Loucy (cell line): ENCODE data around the gene TMEM129.

ENCODE experiments used
- H2AFZ ChIP-seq: fragments of 200-600 bp; sonication (generic); 2 replicates; pipeline ENCODE4 v1.6.0; 2016; ENCODE audit warnings: antibody characterized with exemption, mild to moderate bottlenecking, low read length, moderate library complexity
- H3F3A ChIP-seq: fragments of 200-600 bp; 2 replicates; pipeline ENCODE4 v1.6.0; 2016; ENCODE audit warnings: antibody characterized with exemption, low read depth, mild to moderate bottlenecking
- H3K27me3 ChIP-seq: fragments of 200-600 bp; sonication (generic); 2 replicates; pipeline ENCODE4 v1.6.1; 2014; ENCODE audit warnings: low read length, mild to moderate bottlenecking; ENCODE audit not compliant: insufficient read depth, poor library complexity, severe bottlenecking
- H3K36me3 ChIP-seq: fragments of 200-600 bp; sonication (generic); 2 replicates; pipeline ENCODE4 v1.6.1; 2016; ENCODE audit warnings: low read length; ENCODE audit not compliant: insufficient read depth
- H3K4me1 ChIP-seq: fragments of 200-600 bp; sonication (generic); 2 replicates; pipeline ENCODE4 v1.5.1; 2014; ENCODE audit warnings: low read length, mild to moderate bottlenecking; ENCODE audit not compliant: insufficient read depth, poor library complexity, severe bottlenecking
- H3K4me2 ChIP-seq: fragments of 200-600 bp; sonication (generic); 2 replicates; pipeline ENCODE4 v1.6.0; 2014; ENCODE audit warnings: antibody characterized with exemption, low read length, low read depth, mild to moderate bottlenecking; ENCODE audit not compliant: poor library complexity, severe bottlenecking
- H3K4me3 ChIP-seq: fragments of 200-600 bp; sonication (generic); 2 replicates; pipeline ENCODE4 v1.5.1; 2014; ENCODE audit warnings: low read length, mild to moderate bottlenecking, mixed read lengths; ENCODE audit not compliant: poor library complexity, severe bottlenecking
- H3K79me2 ChIP-seq: fragments of 200-600 bp; sonication (generic); 2 replicates; pipeline ENCODE4 v1.6.1; 2014; ENCODE audit warnings: low read length; ENCODE audit not compliant: insufficient read depth
- H3K9ac ChIP-seq: fragments of 200-600 bp; sonication (generic); 2 replicates; pipeline ENCODE4 v1.6.0; 2014; ENCODE audit warnings: mild to moderate bottlenecking, low read depth, low read length, moderate library complexity; ENCODE audit not compliant: poor library complexity, severe bottlenecking
- H3K9me2 ChIP-seq: fragments of 200-600 bp; sonication (generic); replicated peaks from 2 replicates; pipeline ENCODE4 v1.6.1; 2016; ENCODE audit warnings: low read depth, low read length, mixed read lengths
- H3K9me3 ChIP-seq: fragments of 200-600 bp; sonication (generic); 2 replicates; pipeline ENCODE4 v1.6.1; 2014; ENCODE audit warnings: mild to moderate bottlenecking, antibody characterized with exemption, low read length, low read depth; ENCODE audit not compliant: insufficient read depth
- H4K20me1 ChIP-seq: fragments of 200-600 bp; sonication (generic); 2 replicates; pipeline ENCODE4 v1.6.0; 2014; ENCODE audit warnings: antibody characterized with exemption, low read length, mild to moderate bottlenecking; ENCODE audit not compliant: insufficient read depth, poor library complexity, severe bottlenecking
- EZH2phosphoT487 ChIP-seq: fragments of 200-600 bp; IDR thresholded peaks from 2 replicates; pipeline ENCODE4 v1.6.1; 2018; ENCODE audit warnings: antibody characterized with exemption, mild to moderate bottlenecking, moderate library complexity, borderline replicate concordance
- TF ChIP-seq, protein P1 (sequence below): fragments of 200-600 bp; sonication (generic); conservative IDR thresholded peaks from 2 replicates; pipeline ENCODE4 v1.5.1; 2014; ENCODE audit warnings: mild to moderate bottlenecking, antibody characterized with exemption, low read length

The TMEM129 gene

DNA sequence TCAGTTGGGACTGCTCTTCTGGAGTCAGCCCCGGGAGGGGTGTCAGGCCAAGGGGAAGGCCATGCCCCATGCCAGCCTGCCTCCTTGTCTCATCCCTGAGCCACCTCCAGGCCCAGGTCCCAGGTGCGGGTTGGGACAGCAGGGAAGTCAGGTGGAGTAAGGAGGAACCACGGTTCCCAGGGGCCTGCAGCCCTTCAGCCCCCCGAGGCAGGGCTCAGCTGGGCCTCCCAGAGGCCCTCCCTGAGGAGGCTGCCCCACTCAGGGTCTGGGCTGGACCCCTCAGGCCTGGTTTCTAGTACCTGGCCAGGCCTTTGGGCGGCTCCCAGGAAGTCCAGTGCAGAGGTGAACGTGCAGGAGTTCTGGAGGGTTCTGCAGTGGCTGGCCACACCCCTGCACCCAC is 48.6 kb upstream of the TMEM129 start:
- Histone ChIP-seq H3K27me3 (no peaks in the 10 kb centered on the region), H3K9me3 (no peaks in the 10 kb centered on the region), H3K9ac (no peak overlapping the region), H3K4me3 (no peak overlapping the region), H3K4me2 (no peak overlapping the region), H4K20me1 (no peaks in the 10 kb centered on the region), H3K9me2 (no peaks in the 10 kb centered on the region), H3K4me1 (no peaks in the 10 kb centered on the region), H3K36me3 (no peaks in the 10 kb centered on the region), H3F3A (no peaks in the 10 kb centered on the region), H2AFZ (no peak overlapping the region), H3K79me2 (no peaks in the 10 kb centered on the region)
- TF ChIP-seq, protein P1, sequence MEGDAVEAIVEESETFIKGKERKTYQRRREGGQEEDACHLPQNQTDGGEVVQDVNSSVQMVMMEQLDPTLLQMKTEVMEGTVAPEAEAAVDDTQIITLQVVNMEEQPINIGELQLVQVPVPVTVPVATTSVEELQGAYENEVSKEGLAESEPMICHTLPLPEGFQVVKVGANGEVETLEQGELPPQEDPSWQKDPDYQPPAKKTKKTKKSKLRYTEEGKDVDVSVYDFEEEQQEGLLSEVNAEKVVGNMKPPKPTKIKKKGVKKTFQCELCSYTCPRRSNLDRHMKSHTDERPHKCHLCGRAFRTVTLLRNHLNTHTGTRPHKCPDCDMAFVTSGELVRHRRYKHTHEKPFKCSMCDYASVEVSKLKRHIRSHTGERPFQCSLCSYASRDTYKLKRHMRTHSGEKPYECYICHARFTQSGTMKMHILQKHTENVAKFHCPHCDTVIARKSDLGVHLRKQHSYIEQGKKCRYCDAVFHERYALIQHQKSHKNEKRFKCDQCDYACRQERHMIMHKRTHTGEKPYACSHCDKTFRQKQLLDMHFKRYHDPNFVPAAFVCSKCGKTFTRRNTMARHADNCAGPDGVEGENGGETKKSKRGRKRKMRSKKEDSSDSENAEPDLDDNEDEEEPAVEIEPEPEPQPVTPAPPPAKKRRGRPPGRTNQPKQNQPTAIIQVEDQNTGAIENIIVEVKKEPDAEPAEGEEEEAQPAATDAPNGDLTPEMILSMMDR: no peak

DNA sequence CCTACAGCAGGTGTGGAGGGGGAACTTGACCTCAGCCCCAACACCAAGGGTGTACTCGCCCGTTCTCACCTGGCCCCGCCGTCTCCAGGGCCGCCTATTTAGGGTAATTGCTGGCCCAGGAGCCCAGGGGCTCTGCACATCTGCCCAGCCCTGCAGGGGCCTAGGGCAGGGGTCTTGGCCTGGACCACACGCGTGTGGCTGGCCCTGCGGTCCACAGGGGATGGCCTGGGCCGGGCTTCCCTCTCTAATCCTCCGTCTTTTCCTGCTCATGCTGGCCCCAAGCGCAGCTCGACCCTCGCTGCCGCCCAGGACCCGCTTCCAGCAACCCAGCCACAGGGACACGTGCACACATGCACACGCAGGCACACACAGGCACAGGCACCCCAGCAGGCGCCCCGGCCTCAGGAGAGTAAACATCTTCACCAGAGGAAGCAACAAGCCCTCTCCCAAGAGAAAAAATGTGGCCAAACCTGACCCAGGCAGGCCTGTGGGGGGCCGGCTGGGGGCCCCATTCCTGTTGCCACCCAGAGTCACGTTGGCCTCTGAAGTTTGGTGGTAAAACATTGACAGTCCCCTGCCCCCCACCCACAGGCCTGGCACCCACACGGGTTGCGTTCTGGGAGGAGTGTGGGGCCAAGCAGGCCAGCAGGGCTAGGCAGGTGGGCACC is 47.4 kb upstream of the TMEM129 start:
- Histone ChIP-seq H3K9me2 (no peaks in the 10 kb centered on the region), H3K9ac (no peak overlapping the region), H4K20me1 (no peaks in the 10 kb centered on the region), H3K36me3 (no peaks in the 10 kb centered on the region), H3K4me2 (no peak overlapping the region), H3K4me3 (no peak overlapping the region), H3K9me3 (no peaks in the 10 kb centered on the region), H3K4me1 (no peaks in the 10 kb centered on the region), H3F3A (no peaks in the 10 kb centered on the region), H3K27me3 (no peaks in the 10 kb centered on the region), H3K79me2 (no peaks in the 10 kb centered on the region), H2AFZ (no peak overlapping the region)
- TF ChIP-seq EZH2phosphoT487: no peak
- TF ChIP-seq, protein P1: no peak

DNA sequence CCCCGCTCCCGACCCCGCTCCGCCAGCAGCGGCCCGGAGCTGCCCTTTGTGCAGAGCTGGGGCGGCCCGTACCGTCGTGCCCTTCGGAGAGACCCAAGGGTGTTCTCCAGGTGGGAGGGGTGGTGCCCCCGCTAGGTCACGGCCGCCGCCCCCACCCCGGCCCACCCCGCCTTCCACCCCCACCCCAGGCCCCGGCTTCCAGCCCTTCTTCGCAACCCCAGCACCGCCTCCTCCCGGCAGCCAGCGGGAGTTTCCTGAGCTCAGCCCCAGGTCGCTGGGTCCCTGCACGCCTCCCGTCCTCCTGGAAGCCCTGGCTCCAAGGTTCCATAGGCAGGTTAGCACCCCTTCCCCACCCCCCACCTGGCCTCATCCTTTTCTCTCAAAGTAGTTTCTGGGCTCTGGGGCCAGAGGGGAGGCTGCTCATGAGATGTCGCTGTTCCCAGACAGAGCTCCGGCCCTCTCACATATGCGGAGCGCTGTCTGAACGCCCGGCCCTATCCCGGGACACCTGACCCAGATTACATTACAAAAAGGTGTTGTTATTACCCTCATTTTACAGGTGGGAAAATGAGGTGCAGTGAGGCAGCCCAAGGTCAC is 46.7 kb upstream of the TMEM129 start:
- H3K4me3 ChIP-seq: no peak overlapping the region
- no peaks in the 10 kb centered on the region for H3F3A ChIP-seq
- no peaks in the 10 kb centered on the region for H3K9me3 ChIP-seq
- no peak overlapping the region for H2AFZ ChIP-seq
- no peak overlapping the region for H3K4me2 ChIP-seq
- H3K36me3 ChIP-seq: no peaks in the 10 kb centered on the region
- H3K27me3 ChIP-seq: no peaks in the 10 kb centered on the region
- TF ChIP-seq, protein P1: no peak
- no peak for TF ChIP-seq EZH2phosphoT487
- H3K4me1 ChIP-seq: no peaks in the 10 kb centered on the region
- no peaks in the 10 kb centered on the region for H4K20me1 ChIP-seq
- no peaks in the 10 kb centered on the region for H3K9me2 ChIP-seq
- no peak overlapping the region for H3K9ac ChIP-seq
- H3K79me2 ChIP-seq: no peaks in the 10 kb centered on the region
